H1 (cell line): Measurements from ENCODE around the gene MPZL3. TPM values are rescaled to one million over a fixed set of nuclear protein-coding genes. Genes with fewer than 3 reads are reported as not detected.

ENCODE experiments used
- CTCF ChIA-PET: fragments of 300-600 bp; sonication (Branson Sonifier 250); formaldehyde crosslinking; loops from one replicate; lab custom pipeline; 2021; ENCODE audit not compliant: partially characterized antibody; lab: Charles Lee
- POLR2A ChIA-PET: fragments of 300-600 bp; sonication (Branson Sonifier 250); formaldehyde crosslinking; loops from one replicate; lab custom pipeline; 2021; ENCODE audit warnings: inconsistent platforms; ENCODE audit not compliant: partially characterized antibody; lab: Charles Lee
- DNase-seq, 2 experiments: peaks; one replicate each; pipeline versions ENCODE4 v3.0.0 to v3.0.0-alpha.2; 2010 to 2022; ENCODE audit warnings: low spot score in 2 of 2, low read depth in 1 of 2, mixed read lengths in 1 of 2
- FAIRE-seq: peaks from 2 replicates; lab custom pipeline; 2011; peaks lifted over from hg19 to GRCh38; lab: Jason Lieb, UNC
- H2AFZ ChIP-seq: 2 replicates; pipeline ENCODE4 v1.8.1; 2012; ENCODE audit warnings: low read length, inconsistent platforms
- H2AK5ac ChIP-seq: 2 replicates; pipeline ENCODE4 v1.6.1; 2013; ENCODE audit warnings: low read depth, low read length
- H2BK120ac ChIP-seq: replicated peaks from 2 replicates; pipeline ENCODE3; 2013; ENCODE audit warnings: low read depth, low read length, inconsistent platforms
- H2BK12ac ChIP-seq: 2 replicates; pipeline ENCODE4 v1.6.1; 2013; ENCODE audit warnings: low read depth, low read length
- H2BK15ac ChIP-seq: 2 replicates; pipeline ENCODE4 v1.6.1; 2013; ENCODE audit warnings: low read length
- H2BK20ac ChIP-seq: 2 replicates; pipeline ENCODE4 v1.6.1; 2013; ENCODE audit warnings: low read length
- H2BK5ac ChIP-seq: 2 replicates; pipeline ENCODE4 v1.6.1; 2013; ENCODE audit warnings: low read depth, low read length
- H3K14ac ChIP-seq: 2 replicates; pipeline ENCODE4 v1.6.1; 2013; ENCODE audit warnings: inconsistent platforms; ENCODE audit not compliant: insufficient read length
- H3K18ac ChIP-seq: 2 replicates; pipeline ENCODE4 v1.6.1; 2013; ENCODE audit warnings: low read length; ENCODE audit errors: extremely low read depth
- H3K23ac ChIP-seq: 2 replicates; pipeline ENCODE4 v1.6.1; 2013; ENCODE audit warnings: inconsistent platforms; ENCODE audit not compliant: insufficient read length
- H3K23me2 ChIP-seq: 2 replicates; pipeline ENCODE4 v1.6.1; 2013; ENCODE audit warnings: low read depth, low read length
- H3K27ac ChIP-seq: 2 replicates; pipeline ENCODE4 v1.6.1; 2011; ENCODE audit warnings: low read depth, low read length, inconsistent platforms
- H3K27me3 ChIP-seq, 4 experiments: replicated peaks in 1 of 4; 1 replicate in 1 of 4; 2 replicates in 3 of 4; pipeline versions ENCODE4 v1.6.1 to v1.8.1; 2011 to 2013; ENCODE audit warnings: low read length in 3 of 4, mild to moderate bottlenecking in 3 of 4, inconsistent platforms in 2 of 4, mixed read lengths in 2 of 4, moderate library complexity in 1 of 4; ENCODE audit not compliant: control insufficient read depth in 3 of 4, insufficient read depth in 3 of 4; ENCODE audit errors: extremely low read depth in 1 of 4
- H3K36me3 ChIP-seq, 4 experiments: 2 replicates each; pipeline versions ENCODE4 v1.6.1 to v1.8.1; 2011 to 2013; ENCODE audit warnings: mild to moderate bottlenecking in 4 of 4, low read length in 3 of 4, moderate library complexity in 2 of 4, control low read depth in 1 of 4, inconsistent platforms in 1 of 4; ENCODE audit not compliant: insufficient read depth in 4 of 4, control insufficient read depth in 2 of 4
- H3K4ac ChIP-seq: replicated peaks from 2 replicates; pipeline ENCODE3; 2013; ENCODE audit warnings: low read length, low read depth, mixed read lengths, inconsistent platforms; ENCODE audit not compliant: insufficient read length
- H3K4me1 ChIP-seq, 4 experiments: replicated peaks in 1 of 4; 1 replicate in 1 of 4; 2 replicates in 3 of 4; pipeline versions ENCODE4 v1.6.1 to v1.8.1; 2011 to 2013; ENCODE audit warnings: low read length in 3 of 4, inconsistent platforms in 2 of 4, mixed read lengths in 1 of 4; ENCODE audit not compliant: insufficient read depth in 4 of 4, control insufficient read depth in 3 of 4
- H3K4me2 ChIP-seq, 2 experiments: 2 replicates each; pipeline versions ENCODE4 v1.6.1 to v1.8.1; 2011 to 2013; ENCODE audit warnings: low read depth in 2 of 2, low read length in 2 of 2, control low read depth in 1 of 2, inconsistent platforms in 1 of 2, mild to moderate bottlenecking in 1 of 2; ENCODE audit not compliant: insufficient read depth in 1 of 2
- H3K4me3 ChIP-seq, 4 experiments: fragments of 200-600, 300-600 bp in 1 of 4; sonication (generic), shearing (Covaris generic), sonication (Bioruptor Twin) in 1 of 4; 2 replicates each; pipeline versions ENCODE4 v1.5.1 to v1.8.1; 2011 to 2016; ENCODE audit warnings: low read length in 4 of 4, low read depth in 3 of 4, control low read depth in 2 of 4, inconsistent platforms in 2 of 4, mild to moderate bottlenecking in 2 of 4, mixed read lengths in 1 of 4, moderate library complexity in 1 of 4; ENCODE audit not compliant: insufficient read depth in 2 of 4; ENCODE audit errors: extremely low read depth in 1 of 4
- H3K56ac ChIP-seq: replicated peaks from 2 replicates; pipeline ENCODE3; 2013; ENCODE audit warnings: low read depth, mild to moderate bottlenecking, mixed read lengths, low read length, inconsistent platforms; ENCODE audit not compliant: insufficient read length
- H3K79me1 ChIP-seq: 2 replicates; pipeline ENCODE4 v1.6.1; 2013; ENCODE audit warnings: low read depth, low read length, control low read depth
- H3K79me2 ChIP-seq, 2 experiments: 2 replicates each; pipeline versions ENCODE4 v1.6.1 to v1.8.1; 2012 to 2013; ENCODE audit warnings: low read length in 2 of 2, mild to moderate bottlenecking in 2 of 2, inconsistent platforms in 1 of 2; ENCODE audit not compliant: insufficient read depth in 2 of 2, control insufficient read depth in 1 of 2
- H3K9ac ChIP-seq, 4 experiments: replicated peaks in 1 of 4; 1 replicate in 1 of 4; 2 replicates in 3 of 4; pipeline versions ENCODE4 v1.6.1 to v1.8.1; 2011 to 2013; ENCODE audit warnings: low read depth in 3 of 4, low read length in 3 of 4, control low read depth in 2 of 4, mild to moderate bottlenecking in 2 of 4, moderate library complexity in 2 of 4, inconsistent platforms in 1 of 4; ENCODE audit errors: extremely low read depth in 1 of 4
- H3K9me3 ChIP-seq, 2 experiments: 2 replicates each; pipeline versions ENCODE4 v1.6.1 to v1.8.1; 2012 to 2013; ENCODE audit warnings: mild to moderate bottlenecking in 2 of 2, moderate library complexity in 2 of 2, control low read depth in 1 of 2, inconsistent platforms in 1 of 2, low read depth in 1 of 2, low read length in 1 of 2, mixed read lengths in 1 of 2; ENCODE audit not compliant: insufficient read depth in 2 of 2
- H4K20me1 ChIP-seq, 2 experiments: replicated peaks in 1 of 2; 2 replicates each; pipeline versions ENCODE3 to v1.8.1; 2011 to 2013; ENCODE audit warnings: inconsistent platforms in 2 of 2, low read length in 2 of 2, mild to moderate bottlenecking in 1 of 2; ENCODE audit not compliant: insufficient read depth in 2 of 2, control insufficient read depth in 1 of 2
- H4K5ac ChIP-seq: 2 replicates; pipeline ENCODE4 v1.6.1; 2013; ENCODE audit warnings: low read length, low read depth, mixed read lengths, inconsistent platforms; ENCODE audit not compliant: insufficient read length
- H4K8ac ChIP-seq: 2 replicates; pipeline ENCODE4 v1.8.0; 2013; ENCODE audit warnings: mild to moderate bottlenecking, moderate library complexity, low read length, inconsistent platforms; ENCODE audit not compliant: insufficient read depth; ENCODE audit errors: extremely low read depth
- H4K91ac ChIP-seq: replicated peaks from 2 replicates; pipeline ENCODE3; 2013; ENCODE audit warnings: low read length, mixed read lengths, inconsistent platforms; ENCODE audit not compliant: insufficient read length
- CHD2 ChIP-seq: IDR thresholded peaks from 2 replicates; pipeline ENCODE4 v1.6.1; 2012; ENCODE audit warnings: low read length, improper control_type of control experiment
- EGR1 ChIP-seq: IDR thresholded peaks from 2 replicates; pipeline ENCODE4 v1.6.1; 2011; ENCODE audit warnings: low read depth, low read length, borderline replicate concordance
- EZH2 ChIP-seq: fragments of 200-600 bp; sonication (generic); IDR thresholded peaks from 2 replicates; pipeline ENCODE4 v1.7.1; 2012; ENCODE audit warnings: low read depth, mild to moderate bottlenecking, moderate library complexity, low read length, inconsistent platforms; ENCODE audit not compliant: severe bottlenecking
- KDM1A ChIP-seq: fragments of 200-600, 300-600 bp; sonication (generic); IDR thresholded peaks from 2 replicates; pipeline ENCODE4 v1.7.1; 2016; ENCODE audit warnings: mild to moderate bottlenecking, low read length, borderline replicate concordance
- KDM4A ChIP-seq: IDR thresholded peaks from one replicate; pipeline ENCODE4 v1.7.1; 2012; ENCODE audit warnings: low read depth, mild to moderate bottlenecking, moderate library complexity, low read length, inconsistent platforms; ENCODE audit not compliant: severe bottlenecking
- POLR2A ChIP-seq, 2 experiments: IDR thresholded peaks; 1 replicate in 1 of 2; 2 replicates in 1 of 2; pipeline ENCODE4 v1.6.1; 2011; ENCODE audit warnings: low read depth in 2 of 2, low read length in 2 of 2, mild to moderate bottlenecking in 2 of 2; ENCODE audit errors: control extremely low read depth in 1 of 2
- SP4 ChIP-seq: IDR thresholded peaks from 2 replicates; pipeline ENCODE4 v1.6.1; 2012; ENCODE audit warnings: low read length, inconsistent platforms
- USF2 ChIP-seq: IDR thresholded peaks from 2 replicates; pipeline ENCODE4 v1.6.1; 2011; ENCODE audit warnings: low read length, improper control_type of control experiment
- ZNF274 ChIP-seq: IDR thresholded peaks from 2 replicates; pipeline ENCODE4 v1.7.0; 2012; ENCODE audit warnings: low read length, borderline replicate concordance; ENCODE audit errors: extremely low read depth
- WGBS, 2 experiments: shearing (Covaris generic) in 1 of 2; methylation state at CpG; one replicate each; pipeline versions ENCODE4 v1.1.6 to v1.1.7; 2013 to 2015; ENCODE audit warnings: low lambda C conversion rate in 2 of 2, mixed read lengths in 2 of 2, inconsistent platforms in 1 of 2, low coverage in 1 of 2, missing lambda C conversion rate in 1 of 2; ENCODE audit not compliant: insufficient replicate concordance in 2 of 2, insufficient coverage in 1 of 2, insufficient read length in 1 of 2; ENCODE audit errors: extremely low coverage in 1 of 2, missing lambda C conversion rate in 1 of 2; 5-methylcytosine and 5-hydroxymethylcytosine counted together
- polyA plus RNA-seq, 7 experiments: library from polyadenylated mRNA; depleted of rRNA in 3 of 7; stranded (reverse) in 5 of 7; unstranded in 2 of 7; fragments of >200 nt in 5 of 7; fragments of 200-250 nt in 2 of 7; gene quantifications; 1 replicate in 5 of 7; 2 replicates in 1 of 7; 4 replicates in 1 of 7; pipeline versions ENCODE4 v1.2.1 to v1.2.3, GENCODE V29; 2011 to 2013; ENCODE audit warnings: missing spikeins in 2 of 7, mixed read lengths in 2 of 7
- total RNA-seq: library from RNA; stranded (reverse); fragmentation: NEBNext Ultra II Directional; extraction: Animal tissue kit (Norgen Biotek cat#: 25700); gene quantifications from 2 replicates; pipeline ENCODE4 v1.2.1, GENCODE V29; 2021

The MPZL3 gene
- total and polyA plus RNA-seq, 2 of the 8 experiments (the other 6 are each of a cell fraction or from before 2014, with no cell fraction given): 1.1 to 3.9 TPM

- Histone ChIP-seq H2BK12ac (no peak overlapping the region), H4K91ac (no peak overlapping the region), H3K9ac (no peak overlapping the region), H3K18ac (no peak overlapping the region), H3K4ac (no peak overlapping the region), H3K27me3 (peaks cover under 1 to 41% (median 28%) of the 10 kb centered on the region in 4 experiments), H3K4me2 (no peak overlapping the region), H3K4me1 (peaks cover 3 to 11% (median 4%) of the 10 kb centered on the region in 4 experiments; a peak in 4 of 7 replicates)
- no peak for FAIRE-seq
- TF ChIP-seq EZH2 (no peak), EGR1 (no peak), SP4 (no peak), KDM1A (no peak), ZNF274 (no peak), CHD2 (no peak), KDM4A (no peak), POLR2A (IDR thresholded peaks at IDR 0.05; ENCODE audit: control extremely low read depth in 1 of 2, low read depth in 2 of 2, low read length in 2 of 2) (no peak), USF2 (no peak)
- TF ChIP-seq, all 59 proteins: peak for 0
- Histone ChIP-seq H3K79me1 (no peaks in the 10 kb centered on the region), H3K9me3 (no peaks in the 10 kb centered on the region), H3K79me2 (no peaks in the 10 kb centered on the region), H3K23me2 (peaks cover 5% of the 10 kb centered on the region; the same call in 1 of the 2 replicates), H4K20me1 (no peaks in the 10 kb centered on the region), H4K5ac (no peak overlapping the region), H3K23ac (no peak overlapping the region), H2BK120ac (no peak overlapping the region), H2AK5ac (no peak overlapping the region), H2BK5ac (no peak overlapping the region), H3K27ac (no peak overlapping the region), H3K14ac (no peak overlapping the region), H2BK20ac (no peak overlapping the region), H2BK15ac (no peak overlapping the region), H4K8ac (no peak overlapping the region), H3K36me3 (no peaks in the 10 kb centered on the region), H3K4me3 (no peak overlapping the region), H3K56ac (no peak overlapping the region), H2AFZ (no peak overlapping the region)
- WGBS, 2 experiments: 78% methylated on average over 4 of the region's 4 CpGs; no CpG with 5 or more reads in 1 of the 2 experiments
- DNase-seq: no peak
- ChIA-PET POLR2A (no interaction called here), CTCF (interaction anchor here (1.0 to 1.3 kb wide), 3 partner anchors 10 to 69 kb away, joined by 3 read pairs; no protein-coding TSS in a partner anchor)
Measured at GRCh38 chr11:118267486-118267885, 15.3 kb upstream of the MPZL3 start.
